ENCODE measurements around the gene DYNC1LI1.

The DYNC1LI1 gene

GRCh38 chr3:32607522-32607921 is 36.9 kb upstream of the DYNC1LI1 start:
- FAIRE-seq (no peak), DNase-seq (ENCODE audit: insufficient read length, low spot score) (no peak)
- no peak for TF ChIP-seq CTCF (IDR thresholded peaks at IDR 0.05; ENCODE audit: insufficient read depth, missing control alignments)

- no peak for DNase-seq (ENCODE audit: insufficient read length, low spot score)
- FAIRE-seq, result no peak
- TF ChIP-seq CTCF (IDR thresholded peaks at IDR 0.05; ENCODE audit: insufficient read depth, missing control alignments), result no peak
These were observed 36.3 kb upstream of the DYNC1LI1 start for GRCh38 chr3:32606960-32607359.

- TF ChIP-seq CTCF (IDR thresholded peaks at IDR 0.05; ENCODE audit: insufficient read depth, missing control alignments), result no peak
- DNase-seq (ENCODE audit: insufficient read length, low spot score) (no peak), FAIRE-seq (no peak)
These were observed 35.6 kb upstream of the DYNC1LI1 start for GRCh38 chr3:32606277-32606676.

- TF ChIP-seq CTCF (IDR thresholded peaks at IDR 0.05; ENCODE audit: insufficient read depth, missing control alignments), result no peak
- DNase-seq (ENCODE audit: insufficient read length, low spot score) (no peak), FAIRE-seq (no peak)
These were observed 32.4 kb upstream of the DYNC1LI1 start for GRCh38 chr3:32603064-32603463.

GRCh38 chr3:32602206-32602605 is 31.5 kb upstream of the DYNC1LI1 start:
- no peak for FAIRE-seq
- no peak for DNase-seq (ENCODE audit: insufficient read length, low spot score)
- no peak for TF ChIP-seq CTCF (IDR thresholded peaks at IDR 0.05; ENCODE audit: insufficient read depth, missing control alignments)

GRCh38 chr3:32601722-32602121 is 31.1 kb upstream of the DYNC1LI1 start:
- DNase-seq (ENCODE audit: insufficient read length, low spot score) (no peak), FAIRE-seq (no peak)
- TF ChIP-seq CTCF (IDR thresholded peaks at IDR 0.05; ENCODE audit: insufficient read depth, missing control alignments), result no peak

- DNase-seq (ENCODE audit: insufficient read length, low spot score) (no peak), FAIRE-seq (no peak)
- TF ChIP-seq CTCF (IDR thresholded peaks at IDR 0.05; ENCODE audit: insufficient read depth, missing control alignments), result no peak
These were observed 27.0 kb upstream of the DYNC1LI1 start for GRCh38 chr3:32597656-32598055.

Measured in D721Med (cell line).